HUES6 (cell line): ENCODE results near the gene EPHB4.
A peak's percentile ranks its signal among the peaks of the same experiment; 100 is the strongest.
"Not testable (repeated sequence)": the region's sequence is repeated elsewhere in the genome, so short reads cannot be mapped to it uniquely, and the experiment has no call there.

ENCODE experiments used
- H3K27ac ChIP-seq: 2 replicates; pipeline ENCODE4 v1.7.0; 2013; ENCODE audit warnings: low read depth, mild to moderate bottlenecking, low read length, inconsistent platforms
- H3K27me3 ChIP-seq: 2 replicates; pipeline ENCODE4 v1.6.1; 2013; ENCODE audit warnings: low read length; ENCODE audit not compliant: control insufficient read depth, insufficient read depth
- H3K36me3 ChIP-seq: 2 replicates; pipeline ENCODE4 v1.6.1; 2013; ENCODE audit warnings: low read length; ENCODE audit not compliant: control insufficient read depth, insufficient read depth
- H3K4me1 ChIP-seq: 2 replicates; pipeline ENCODE4 v1.6.1; 2013; ENCODE audit warnings: low read length; ENCODE audit not compliant: control insufficient read depth, insufficient read depth
- H3K4me3 ChIP-seq: 2 replicates; pipeline ENCODE4 v1.5.1; 2013; ENCODE audit warnings: low read depth, low read length
- H3K9ac ChIP-seq: one replicate; pipeline ENCODE4 v1.6.1; 2013; ENCODE audit warnings: mild to moderate bottlenecking, low read length
- H3K9me3 ChIP-seq: 2 replicates; pipeline ENCODE4 v1.6.1; 2013; ENCODE audit warnings: low read depth, low read length; ENCODE audit not compliant: control insufficient read depth, insufficient read depth

The EPHB4 gene

GRCh38 chr7:100817097-100817496 lies 10.2 kb downstream of the EPHB4 start:
- no peaks in the 10 kb centered on the region for H3K27me3 ChIP-seq
- H3K4me3 ChIP-seq, result no peak overlapping the region
- H3K36me3 ChIP-seq, result peaks cover 92% of the 10 kb centered on the region
- H3K27ac ChIP-seq, result no peak overlapping the region
- H3K4me1 ChIP-seq, result no peaks in the 10 kb centered on the region
- H3K9ac ChIP-seq, result no peak overlapping the region
- H3K9me3 ChIP-seq, result no peaks in the 10 kb centered on the region

- H3K4me3 ChIP-seq, H3K9ac ChIP-seq, H3K9me3 ChIP-seq, H3K27ac ChIP-seq, H3K4me1 ChIP-seq, H3K27me3 ChIP-seq: not testable (repeated sequence)
- H3K36me3 ChIP-seq, result peaks cover 92% of the 10 kb centered on the region
These were observed 10.8 kb downstream of the EPHB4 start for GRCh38 chr7:100816515-100816914.

GRCh38 chr7:100812729-100813128 lies 14.6 kb downstream of the EPHB4 start:
- H3K4me1 ChIP-seq, result no peaks in the 10 kb centered on the region
- H3K36me3 ChIP-seq, result peaks cover 94% of the 10 kb centered on the region

GRCh38 chr7:100811480-100811879 lies 15.8 kb downstream of the EPHB4 start:
- peaks cover 98% of the 10 kb centered on the region for H3K36me3 ChIP-seq
- no peaks in the 10 kb centered on the region for H3K27me3 ChIP-seq
- no peak overlapping the region for H3K27ac ChIP-seq
- H3K4me1 ChIP-seq, result no peaks in the 10 kb centered on the region
- H3K9ac ChIP-seq, result no peak overlapping the region
- no peak overlapping the region for H3K4me3 ChIP-seq
- H3K9me3 ChIP-seq, result no peaks in the 10 kb centered on the region

More at GRCh38 chr7:100812729-100813128, 14.6 kb downstream of the EPHB4 start:
- H3K27me3 ChIP-seq, result no peaks in the 10 kb centered on the region
- no peak overlapping the region for H3K9ac ChIP-seq
- H3K4me3 ChIP-seq, result no peak overlapping the region
- no peaks in the 10 kb centered on the region for H3K9me3 ChIP-seq
- H3K27ac ChIP-seq, result no peak overlapping the region

- Histone ChIP-seq H3K36me3 (peaks cover 93% of the 10 kb centered on the region), H3K9ac (no peak overlapping the region), H3K27me3 (no peaks in the 10 kb centered on the region), H3K9me3 (no peaks in the 10 kb centered on the region), H3K4me3 (no peak overlapping the region), H3K4me1 (peaks cover 4% of the 10 kb centered on the region; the same call in 1 of the 2 replicates), H3K27ac (no peak overlapping the region)
These were observed 18.9 kb downstream of the EPHB4 start for GRCh38 chr7:100808354-100808875.

- not testable (repeated sequence) for H3K4me3 ChIP-seq, H3K9ac ChIP-seq, H3K27ac ChIP-seq, H3K9me3 ChIP-seq, H3K27me3 ChIP-seq
- Histone ChIP-seq H3K4me1 (peaks cover 19% of the 10 kb centered on the region), H3K36me3 (peaks cover 86% of the 10 kb centered on the region)
These were observed 20.4 kb downstream of the EPHB4 start for GRCh38 chr7:100806883-100807282.

- Histone ChIP-seq H3K9me3 (no peaks in the 10 kb centered on the region), H3K27me3 (no peaks in the 10 kb centered on the region), H3K27ac (no peak overlapping the region), H3K4me3 (no peak overlapping the region), H3K4me1 (peaks cover 22% of the 10 kb centered on the region), H3K36me3 (peaks cover 80% of the 10 kb centered on the region), H3K9ac (no peak overlapping the region)
These were observed 21.0 kb downstream of the EPHB4 start for GRCh38 chr7:100806276-100806675.

- Histone ChIP-seq H3K4me1 (peaks cover 27% of the 10 kb centered on the region), H3K9ac (no peak overlapping the region), H3K36me3 (peaks cover 67% of the 10 kb centered on the region), H3K27ac (no peak overlapping the region), H3K27me3 (no peaks in the 10 kb centered on the region), H3K9me3 (no peaks in the 10 kb centered on the region), H3K4me3 (no peak overlapping the region)
These were observed 22.5 kb downstream of the EPHB4 start for GRCh38 chr7:100804681-100805431.

GRCh38 chr7:100803398-100804161 lies 23.7 kb downstream of the EPHB4 start:
- Histone ChIP-seq H3K36me3 (peaks cover 55% of the 10 kb centered on the region), H3K4me1 (peaks cover 36% of the 10 kb centered on the region), H3K9ac (no peak overlapping the region), H3K4me3 (no peak overlapping the region), H3K27me3 (no peaks in the 10 kb centered on the region), H3K9me3 (no peaks in the 10 kb centered on the region), H3K27ac (peak overlapping the region; percentile 79; the same call in 1 of the 2 replicates)

- Histone ChIP-seq H3K36me3 (peaks cover 49% of the 10 kb centered on the region), H3K4me3 (no peak overlapping the region), H3K9me3 (no peaks in the 10 kb centered on the region), H3K9ac (no peak overlapping the region), H3K27me3 (no peaks in the 10 kb centered on the region), H3K27ac (peak overlapping the region; percentile 79; the same call in 1 of the 2 replicates), H3K4me1 (peaks cover 36% of the 10 kb centered on the region)
These were observed 24.4 kb downstream of the EPHB4 start for GRCh38 chr7:100802951-100803350.
